ENCODE data around the gene C9orf78.
"Not testable (repeated sequence)": the region's sequence is repeated elsewhere in the genome, so short reads cannot be mapped to it uniquely, and the experiment has no call there.

DNA sequence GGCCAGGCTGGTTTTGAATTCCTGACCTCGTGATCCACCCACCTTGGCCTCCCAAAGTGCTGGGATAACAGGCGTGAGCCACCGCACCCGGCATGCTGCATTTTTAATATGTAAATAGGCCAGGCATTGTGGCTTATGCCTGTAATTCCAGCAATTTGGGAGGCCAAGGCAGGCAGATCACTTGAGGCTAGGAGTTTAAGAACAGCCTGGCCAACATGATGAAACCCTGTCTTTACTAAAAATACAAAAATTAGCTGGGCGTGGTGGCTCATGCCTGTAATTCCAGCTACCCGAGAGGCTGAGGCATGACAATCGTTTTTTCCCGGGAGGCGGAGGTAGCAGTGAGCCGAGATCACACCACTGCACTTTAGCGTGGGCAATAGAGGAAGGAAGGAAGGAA lies 50.1 kb downstream of the C9orf78 start:
- TF ChIP-seq EZH2phosphoT487 (IDR thresholded peaks at IDR 0.05; ENCODE audit: low read length); EZH2 (optimal IDR thresholded peaks at IDR 0.05; ENCODE audit: low read depth, low read length): not testable (repeated sequence)
- TF ChIP-seq, protein P1, sequence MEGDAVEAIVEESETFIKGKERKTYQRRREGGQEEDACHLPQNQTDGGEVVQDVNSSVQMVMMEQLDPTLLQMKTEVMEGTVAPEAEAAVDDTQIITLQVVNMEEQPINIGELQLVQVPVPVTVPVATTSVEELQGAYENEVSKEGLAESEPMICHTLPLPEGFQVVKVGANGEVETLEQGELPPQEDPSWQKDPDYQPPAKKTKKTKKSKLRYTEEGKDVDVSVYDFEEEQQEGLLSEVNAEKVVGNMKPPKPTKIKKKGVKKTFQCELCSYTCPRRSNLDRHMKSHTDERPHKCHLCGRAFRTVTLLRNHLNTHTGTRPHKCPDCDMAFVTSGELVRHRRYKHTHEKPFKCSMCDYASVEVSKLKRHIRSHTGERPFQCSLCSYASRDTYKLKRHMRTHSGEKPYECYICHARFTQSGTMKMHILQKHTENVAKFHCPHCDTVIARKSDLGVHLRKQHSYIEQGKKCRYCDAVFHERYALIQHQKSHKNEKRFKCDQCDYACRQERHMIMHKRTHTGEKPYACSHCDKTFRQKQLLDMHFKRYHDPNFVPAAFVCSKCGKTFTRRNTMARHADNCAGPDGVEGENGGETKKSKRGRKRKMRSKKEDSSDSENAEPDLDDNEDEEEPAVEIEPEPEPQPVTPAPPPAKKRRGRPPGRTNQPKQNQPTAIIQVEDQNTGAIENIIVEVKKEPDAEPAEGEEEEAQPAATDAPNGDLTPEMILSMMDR (IDR thresholded peaks at IDR 0.05; ENCODE audit: low read length): not testable (repeated sequence)

Data from MM.1S (cell line).